GM06990 (cell line): ENCODE results near the gene METRN.

Source experiments
- DNase-seq: peaks from one replicate; pipeline ENCODE4 v3.0.0-alpha.2; 2011; ENCODE audit not compliant: insufficient read length; ENCODE audit errors: extremely low read depth
- H3K27me3 ChIP-seq: replicated peaks from 2 replicates; pipeline ENCODE4 v1.6.0; 2011; ENCODE audit warnings: low read length; ENCODE audit not compliant: control insufficient read depth, insufficient read depth
- H3K36me3 ChIP-seq: 2 replicates; pipeline ENCODE4 v1.5.1; 2011; ENCODE audit warnings: low read length; ENCODE audit not compliant: control insufficient read depth, insufficient read depth
- H3K4me3 ChIP-seq: replicated peaks from 2 replicates; pipeline ENCODE4 v1.5.1; 2011; ENCODE audit warnings: low read depth, mild to moderate bottlenecking, control low read depth, low read length
- CTCF ChIP-seq: IDR thresholded peaks from 2 replicates; pipeline ENCODE4 v1.5.1; 2011; ENCODE audit warnings: low read length, control low read depth, mild to moderate bottlenecking, inconsistent platforms; ENCODE audit not compliant: insufficient read depth, poor library complexity, severe bottlenecking

METRN gene

GRCh38 chr16:703406-703805 is 11.5 kb upstream of the METRN start:
- Histone ChIP-seq H3K4me3 (no peak overlapping the region), H3K36me3 (no peaks in the 10 kb centered on the region), H3K27me3 (no peaks in the 10 kb centered on the region; the same call in none of the 2 replicates)
- no peak for DNase-seq
- TF ChIP-seq CTCF, result no peak

- no peaks in the 10 kb centered on the region for H3K36me3 ChIP-seq
- DNase-seq, result no peak
- TF ChIP-seq CTCF, result no peak
- H3K4me3 ChIP-seq, result no peak overlapping the region
- H3K27me3 ChIP-seq, result no peaks in the 10 kb centered on the region; the same call in none of the 2 replicates
Observed at GRCh38 chr16:704047-704446, 10.9 kb upstream of the METRN start.

GRCh38 chr16:704552-705380 is 10.2 kb upstream of the METRN start:
- DNase-seq, result no peak
- Histone ChIP-seq H3K27me3 (no peaks in the 10 kb centered on the region; the same call in none of the 2 replicates), H3K36me3 (no peaks in the 10 kb centered on the region), H3K4me3 (no peak overlapping the region)
- TF ChIP-seq CTCF, result no peak

GRCh38 chr16:705431-706188 is 9.3 kb upstream of the METRN start, which contains the start of gene FBXL16:
FBXL16 (minus strand) TSS chr16:705801; CDS start chr16:697405, 8,396 bp downstream.
- Histone ChIP-seq H3K4me3 (no peak within 1 kb of the TSS), H3K27me3 (peaks cover 2% of the 10 kb centered on the region), H3K36me3 (no peaks in the 10 kb centered on the region)
- DNase-seq, result no peak
- TF ChIP-seq CTCF, result no peak

- Histone ChIP-seq H3K27me3 (peaks cover 2% of the 10 kb centered on the region), H3K36me3 (no peaks in the 10 kb centered on the region), H3K4me3 (no peak overlapping the region)
- TF ChIP-seq CTCF, result no peak
- DNase-seq, result no peak
Observed at GRCh38 chr16:706189-707061, 8.5 kb upstream of the METRN start.
